Esophagus muscularis mucosa (tissue), 4 donors: ENCODE results near the gene LAD1. TPM values are rescaled to one million over a fixed set of nuclear protein-coding genes. Genes with fewer than 3 reads are reported as not detected.

Experiments used
- DNase-seq: peaks from one replicate; pipeline ENCODE4 v3.0.0-alpha.2; 2017; ENCODE audit errors: extremely low spot score
- H3K27ac ChIP-seq, 4 donors: fragments of 200-600 bp; sonication (generic); replicated peaks in 1 of 4; 1 replicate in 3 of 4; 2 replicates in 1 of 4; pipeline ENCODE4 v1.5.1; 2016 to 2019; ENCODE audit warnings: mild to moderate bottlenecking in 1 of 4
- H3K27me3 ChIP-seq, 4 donors: fragments of 200-600 bp; sonication (generic); one replicate each; pipeline versions ENCODE4 v1.5.1 to v1.6.0; 2016 to 2019
- H3K36me3 ChIP-seq, 4 donors: fragments of 200-600 bp; sonication (generic); one replicate each; pipeline ENCODE4 v1.5.1; 2016 to 2019
- H3K4me1 ChIP-seq, 4 donors: fragments of 200-600 bp; sonication (generic); one replicate each; pipeline ENCODE4 v1.5.1; 2016 to 2019
- H3K4me3 ChIP-seq, 4 donors: fragments of 200-600 bp; sonication (generic); 1 replicate in 2 of 4; 2 replicates in 2 of 4; pipeline ENCODE4 v1.5.1; 2016 to 2019; ENCODE audit warnings: mild to moderate bottlenecking in 4 of 4, moderate library complexity in 1 of 4
- H3K9me3 ChIP-seq, 4 donors: fragments of 200-600 bp; sonication (generic); 1 replicate in 3 of 4; 2 replicates in 1 of 4; pipeline ENCODE4 v1.5.1; 2016 to 2019
- CTCF ChIP-seq, 3 experiments: fragments of 200-600 bp in 2 of 3; fragments of 450-650 bp in 1 of 3; sonication (generic) in 2 of 3; IDR thresholded peaks; one replicate each; pipeline ENCODE4 v1.5.1; 2017 to 2019; ENCODE audit warnings: antibody characterized with exemption in 3 of 3, mild to moderate bottlenecking in 2 of 3, moderate library complexity in 1 of 3
- EP300 ChIP-seq: sonication (generic); formaldehyde crosslinking; IDR thresholded peaks from one replicate; pipeline ENCODE4 v1.6.1; 2017; ENCODE audit warnings: antibody characterized with exemption
- POLR2A ChIP-seq: fragments of 450-650 bp; IDR thresholded peaks from one replicate; pipeline ENCODE4 v1.6.1; 2017; ENCODE audit warnings: antibody characterized with exemption, moderate library complexity, mild to moderate bottlenecking, low read depth
- POLR2AphosphoS5 ChIP-seq, 2 donors: sonication (generic); formaldehyde crosslinking; IDR thresholded peaks; one replicate each; pipeline ENCODE4 v1.6.1; 2017; ENCODE audit warnings: antibody characterized with exemption in 2 of 2
- WGBS: methylation state at CpG from one replicate; pipeline ENCODE4 v1.1.5; 2018; 5-methylcytosine and 5-hydroxymethylcytosine counted together
- intact Hi-C: fragments of 100-400 bp; cut with DNase I; formaldehyde crosslinking; loops from one replicate; pipeline ENCODE4 v1.15.1; 2023
- total RNA-seq, 4 donors: library from RNA; depleted of rRNA; stranded (reverse); fragments of >200 nt; gene quantifications; one replicate each; pipeline versions ENCODE4 v1.1.0 to v1.2.1, GENCODE V29; 2016

Gene LAD1
- total RNA-seq, 4 donors from 2014 or later, result 0.17 TPM; not detected in 3

DNA sequence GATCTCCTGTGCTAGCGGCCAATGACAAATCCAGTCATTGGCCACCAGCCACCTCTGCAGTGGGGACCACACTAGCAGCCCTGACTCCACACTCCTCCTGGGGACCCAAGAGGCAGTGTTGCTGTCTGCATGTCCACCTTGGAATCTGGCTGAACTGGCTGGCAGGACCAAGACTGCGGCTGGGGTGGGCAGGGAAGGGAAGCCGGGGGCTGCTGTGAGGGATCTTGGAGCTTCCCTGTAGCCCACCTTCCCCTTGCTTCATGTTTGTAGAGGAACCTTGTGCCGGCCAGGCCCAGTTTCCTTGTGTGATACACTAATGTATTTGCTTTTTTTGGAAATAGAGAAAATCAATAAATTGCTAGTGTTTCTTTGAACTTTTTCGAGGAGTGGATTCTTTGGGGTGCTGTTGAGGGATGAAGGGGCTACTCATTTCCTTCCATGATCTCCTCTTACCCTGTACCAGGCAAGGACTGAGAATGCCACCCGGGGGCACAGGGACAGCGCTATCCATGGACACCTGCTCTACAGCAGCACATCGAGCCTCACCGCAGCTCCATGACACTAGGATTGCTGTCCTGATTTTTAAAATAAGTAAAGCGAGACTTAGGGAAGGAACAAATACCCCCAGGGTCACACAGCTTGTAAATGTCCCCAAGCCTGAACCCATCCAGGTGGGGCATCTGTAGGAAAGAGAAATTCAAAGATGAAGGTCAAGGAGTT lies 66.3 kb downstream of the LAD1 start:
- Histone ChIP-seq H3K36me3 (no peaks in the 10 kb centered on the region), H3K9me3 (no peaks in the 10 kb centered on the region), H3K4me3 (no peak overlapping the region), H3K27ac (no peak overlapping the region), H3K4me1 (peaks cover 0 to 8% (median 4%) of the 10 kb centered on the region in 4 donors), H3K27me3 (no peaks in the 10 kb centered on the region)
- intact Hi-C loops, result no loop called here
- 93% methylated on average over 7 of the region's 10 CpGs for WGBS
- no peak for TF ChIP-seq POLR2A
- no peak for TF ChIP-seq POLR2AphosphoS5 (IDR thresholded peaks at IDR 0.05)
- no peak for TF ChIP-seq EP300
- no peak for TF ChIP-seq CTCF (IDR thresholded peaks at IDR 0.05)
- DNase-seq, result no peak

GRCh38 chr1:201332021-201332420 lies 67.1 kb downstream of the LAD1 start:
- Histone ChIP-seq H3K4me3 (no peak overlapping the region), H3K27me3 (no peaks in the 10 kb centered on the region), H3K9me3 (no peaks in the 10 kb centered on the region), H3K27ac (no peak overlapping the region), H3K36me3 (no peaks in the 10 kb centered on the region), H3K4me1 (peaks cover 0 to 8% (median 4%) of the 10 kb centered on the region in 4 donors)
- no peak for DNase-seq
- TF ChIP-seq CTCF (IDR thresholded peaks at IDR 0.05) (no peak), POLR2A (no peak), EP300 (no peak), POLR2AphosphoS5 (IDR thresholded peaks at IDR 0.05) (no peak)
- WGBS, result 92% methylated on average over 5 of the region's 8 CpGs
- intact Hi-C loops, result no loop called here

DNA sequence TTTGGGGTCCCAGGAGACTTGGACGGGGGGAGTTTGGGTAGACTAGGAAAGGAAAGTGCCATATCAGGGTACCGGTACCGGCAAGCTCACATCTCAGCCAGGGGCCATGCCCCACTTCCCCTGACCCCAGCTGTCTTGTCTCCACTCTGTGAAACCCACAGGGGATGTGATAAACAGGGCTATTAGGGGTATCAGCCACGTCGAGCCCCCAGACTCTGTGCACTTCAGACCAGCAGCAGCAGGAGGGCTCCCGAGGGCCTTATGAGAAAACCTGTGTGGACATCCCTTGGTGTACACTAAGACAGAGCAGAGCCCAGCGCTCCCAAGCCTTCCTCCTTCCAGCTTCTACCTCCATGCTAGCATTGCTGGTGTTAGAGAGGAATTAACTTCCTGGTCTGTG lies 68.0 kb downstream of the LAD1 start:
- Histone ChIP-seq H3K36me3 (no peaks in the 10 kb centered on the region), H3K9me3 (no peaks in the 10 kb centered on the region), H3K4me1 (peaks cover 0 to 8% (median 4%) of the 10 kb centered on the region in 4 donors), H3K4me3 (no peak overlapping the region), H3K27me3 (no peaks in the 10 kb centered on the region), H3K27ac (no peak overlapping the region)
- DNase-seq, result no peak
- 91% methylated on average over 7 of the region's 7 CpGs for WGBS
- TF ChIP-seq EP300 (no peak), POLR2AphosphoS5 (IDR thresholded peaks at IDR 0.05) (no peak), CTCF (IDR thresholded peaks at IDR 0.05) (no peak), POLR2A (no peak)
- intact Hi-C loops, result no loop called here

Other genes with a start within 250 kb of the LAD1 start
- 10 to 100 TPM; 40.1 to 56.1 (median 49.5) TPM for gene TMEM9, start 244.8 kb downstream of the LAD1 start, total RNA-seq
- not detected for gene IGFN1, start 208.5 kb downstream of the LAD1 start, total RNA-seq
- gene PKP1, start 115.8 kb downstream of the LAD1 start, total RNA-seq, result 1 to 10 TPM in 2 of 4 donors, under 1 TPM in 2; 0.50 to 1.9 (median 1.3) TPM
- 1 to 10 TPM in 1 of 4 donors, under 1 TPM in 1, not detected in 2; 0.83 to 2.0 TPM for gene TNNT2, start 21.6 kb downstream of the LAD1 start, total RNA-seq
- gene TNNI1, start 22.4 kb upstream of the LAD1 start, total RNA-seq, result under 1 TPM in 1 of 4 donors, not detected in 3; 0.06 TPM
- gene PHLDA3, start 69.9 kb upstream of the LAD1 start, total RNA-seq, result 100 to 1,000 TPM in 2 of 4 donors, 10 to 100 TPM in 2; 63.5 to 158 (median 106) TPM
- gene CSRP1, start 107.8 kb upstream of the LAD1 start, total RNA-seq, result 1,000 to 10,000 TPM; 3,645 to 7,984 (median 5,321) TPM
- gene NAV1, start 139.8 kb upstream of the LAD1 start, total RNA-seq, result 10 to 100 TPM; 12.9 to 35.5 (median 21.9) TPM